IMR-90 (cell line): ENCODE data around the gene MCM6. TPM values are rescaled to one million over a fixed set of nuclear protein-coding genes. Genes with fewer than 3 reads are reported as not detected.
A peak's percentile ranks its signal among the peaks of the same experiment; 100 is the strongest.

Experiments used
- ATAC-seq: fragments of 200-7000 bp; cut with Tn5 transposase; 2 replicates; pipeline ENCODE4 v1.9.1; 2020; ENCODE audit warnings: low read depth, mild to moderate bottlenecking, moderate library complexity
- BruUV-seq: library from RNA; stranded (reverse); fragments of 400-500 nt; replicated peaks from 2 replicates; lab custom pipeline; 2021; lab: Mats Ljungman, UMichigan
- CTCF ChIA-PET: fragments of 300-600 bp; formaldehyde crosslinking; extraction: SDS; loops from one replicate; lab custom pipeline; 2021; ENCODE audit warnings: antibody characterized with exemption; lab: Yijun Ruan, JAX
- POLR2A ChIA-PET: fragments of 300-600 bp; sonication (Branson Sonifier 250); formaldehyde crosslinking; loops from one replicate; lab custom pipeline; 2022; ENCODE audit warnings: antibody characterized with exemption; ENCODE audit not compliant: unreplicated experiment; lab: Charles Lee
- DNase-seq: peaks from one replicate; pipeline ENCODE4 v3.0.0; 2013
- H2AFZ ChIP-seq: replicated peaks from 2 replicates; pipeline ENCODE3; 2013; ENCODE audit warnings: low read length, mild to moderate bottlenecking; ENCODE audit not compliant: poor library complexity
- H2AK5ac ChIP-seq: 2 replicates; pipeline ENCODE4 v1.6.1; 2013; ENCODE audit warnings: low read depth, low read length, inconsistent platforms
- H2AK9ac ChIP-seq: replicated peaks from 2 replicates; pipeline ENCODE3; 2013; ENCODE audit warnings: mild to moderate bottlenecking, low read depth, low read length, moderate library complexity; ENCODE audit not compliant: poor library complexity
- H2BK120ac ChIP-seq: 2 replicates; pipeline ENCODE4 v1.6.1; 2013; ENCODE audit warnings: low read depth, low read length, inconsistent platforms
- H2BK15ac ChIP-seq: 3 replicates; pipeline ENCODE4 v1.6.1; 2013; ENCODE audit warnings: low read depth, low read length, inconsistent platforms
- H2BK20ac ChIP-seq: 2 replicates; pipeline ENCODE4 v1.6.1; 2013; ENCODE audit warnings: low read depth, mild to moderate bottlenecking, inconsistent platforms, low read length, moderate library complexity
- H2BK5ac ChIP-seq: 2 replicates; pipeline ENCODE4 v1.6.1; 2013; ENCODE audit warnings: mild to moderate bottlenecking, low read depth, low read length, inconsistent platforms; ENCODE audit not compliant: poor library complexity, severe bottlenecking
- H3K14ac ChIP-seq: replicated peaks from 2 replicates; pipeline ENCODE4 v1.6.1; 2013; ENCODE audit warnings: low read depth, low read length, inconsistent platforms
- H3K18ac ChIP-seq: 2 replicates; pipeline ENCODE4 v1.6.1; 2013; ENCODE audit warnings: low read depth, low read length, control low read depth
- H3K23ac ChIP-seq: 2 replicates; pipeline ENCODE4 v1.6.1; 2013; ENCODE audit warnings: low read depth, low read length, inconsistent platforms
- H3K27ac ChIP-seq: 2 replicates; pipeline ENCODE4 v1.5.1; 2013; ENCODE audit warnings: mild to moderate bottlenecking, control low read depth, low read length; ENCODE audit not compliant: insufficient read depth
- H3K27me3 ChIP-seq: 2 replicates; pipeline ENCODE4 v1.6.1; 2013; ENCODE audit warnings: low read length; ENCODE audit not compliant: control insufficient read depth, insufficient read depth
- H3K36me3 ChIP-seq: 2 replicates; pipeline ENCODE4 v1.6.1; 2013; ENCODE audit warnings: low read length, mixed read lengths; ENCODE audit not compliant: control insufficient read depth, insufficient read depth
- H3K4ac ChIP-seq: 2 replicates; pipeline ENCODE4 v1.6.1; 2013; ENCODE audit warnings: low read depth, low read length, inconsistent platforms
- H3K4me1 ChIP-seq: 2 replicates; pipeline ENCODE4 v1.6.1; 2013; ENCODE audit warnings: low read length, mixed read lengths; ENCODE audit not compliant: control insufficient read depth, insufficient read depth
- H3K4me2 ChIP-seq: 2 replicates; pipeline ENCODE4 v1.6.1; 2013; ENCODE audit warnings: low read depth, mild to moderate bottlenecking, control low read depth, low read length, moderate library complexity
- H3K4me3 ChIP-seq: 2 replicates; pipeline ENCODE4 v1.5.1; 2013; ENCODE audit warnings: low read depth, mild to moderate bottlenecking, control low read depth, low read length, moderate library complexity; ENCODE audit not compliant: insufficient read depth
- H3K56ac ChIP-seq: 2 replicates; pipeline ENCODE4 v1.6.1; 2013; ENCODE audit warnings: low read length, inconsistent platforms; ENCODE audit not compliant: insufficient read depth; ENCODE audit errors: extremely low read depth
- H3K79me1 ChIP-seq, 2 experiments: 2 replicates each; pipeline ENCODE4 v1.6.1; 2013; ENCODE audit warnings: low read length in 2 of 2, inconsistent platforms in 1 of 2, low read depth in 1 of 2
- H3K9ac ChIP-seq: 2 replicates; pipeline ENCODE4 v1.6.1; 2013; ENCODE audit warnings: low read depth, low read length, control low read depth
- H3K9me1 ChIP-seq: 2 replicates; pipeline ENCODE4 v1.6.1; 2013; ENCODE audit warnings: low read length, inconsistent platforms; ENCODE audit not compliant: insufficient read depth
- H3K9me3 ChIP-seq: 2 replicates; pipeline ENCODE4 v1.6.1; 2013; ENCODE audit warnings: low read length; ENCODE audit not compliant: control insufficient read depth, insufficient read depth
- H4K20me1 ChIP-seq: 2 replicates; pipeline ENCODE4 v1.6.1; 2013; ENCODE audit warnings: low read length, inconsistent platforms; ENCODE audit not compliant: insufficient read depth
- H4K5ac ChIP-seq: 2 replicates; pipeline ENCODE4 v1.6.1; 2013; ENCODE audit warnings: mild to moderate bottlenecking, low read depth, low read length, control low read depth
- H4K8ac ChIP-seq, 2 experiments: 2 replicates each; pipeline ENCODE4 v1.6.1; 2013; ENCODE audit warnings: low read depth in 2 of 2, low read length in 2 of 2, control low read depth in 1 of 2, inconsistent platforms in 1 of 2
- H4K91ac ChIP-seq: 2 replicates; pipeline ENCODE4 v1.6.1; 2013; ENCODE audit warnings: low read depth, low read length, inconsistent platforms; ENCODE audit not compliant: insufficient read depth
- CEBPB ChIP-seq: IDR thresholded peaks from 2 replicates; pipeline ENCODE4 v1.6.1; 2012; ENCODE audit warnings: low read depth, low read length, improper control_type of control experiment
- CHD1 ChIP-seq: IDR thresholded peaks from 2 replicates; pipeline ENCODE4 v1.6.1; 2012; ENCODE audit warnings: low read depth, low read length, improper control_type of control experiment
- CTCF ChIP-seq: conservative IDR thresholded peaks from 2 replicates; pipeline ENCODE4 v1.5.1; 2012; ENCODE audit warnings: mild to moderate bottlenecking, low read depth, low read length, improper control_type of control experiment
- ELK1 ChIP-seq: fragments of 150-350 bp; IDR thresholded peaks from 2 replicates; pipeline ENCODE4 v1.6.1; 2016; ENCODE audit warnings: low read depth, mild to moderate bottlenecking, low read length, moderate library complexity, borderline replicate concordance
- MAFK ChIP-seq: IDR thresholded peaks from 2 replicates; pipeline ENCODE4 v1.6.1; 2012; ENCODE audit warnings: low read depth, low read length, improper control_type of control experiment
- MAZ ChIP-seq: IDR thresholded peaks from 2 replicates; pipeline ENCODE4 v1.6.1; 2012; ENCODE audit warnings: low read depth, mild to moderate bottlenecking, low read length, improper control_type of control experiment, moderate library complexity, borderline replicate concordance
- MXI1 ChIP-seq: IDR thresholded peaks from 2 replicates; pipeline ENCODE4 v1.6.1; 2012; ENCODE audit warnings: low read depth, mild to moderate bottlenecking, low read length, moderate library complexity, borderline replicate concordance
- NFE2L2 ChIP-seq: fragments of 150-350 bp; IDR thresholded peaks from 2 replicates; pipeline ENCODE4 v1.6.1; 2016; ENCODE audit warnings: low read depth, mild to moderate bottlenecking, low read length
- POLR2A ChIP-seq: IDR thresholded peaks from 2 replicates; pipeline ENCODE4 v1.6.1; 2012; ENCODE audit warnings: mild to moderate bottlenecking, low read depth, low read length
- RCOR1 ChIP-seq: IDR thresholded peaks from 2 replicates; pipeline ENCODE4 v1.6.1; 2012; ENCODE audit warnings: mild to moderate bottlenecking, low read length, improper control_type of control experiment; ENCODE audit not compliant: insufficient replicate concordance
- RFX5 ChIP-seq: IDR thresholded peaks from 2 replicates; pipeline ENCODE4 v1.8.0; 2012; ENCODE audit warnings: low read depth, mild to moderate bottlenecking, low read length, moderate library complexity
- SMC3 ChIP-seq: fragments of 150-350 bp; IDR thresholded peaks from 2 replicates; pipeline ENCODE4 v1.6.1; 2016; ENCODE audit warnings: low read depth, mild to moderate bottlenecking, antibody characterized with exemption, low read length, moderate library complexity
- WGBS, 2 experiments: methylation state at CpG; one replicate each; pipeline versions ENCODE4 v1.1.5 to v1.1.7; 2013; ENCODE audit warnings: missing lambda C conversion rate in 2 of 2; ENCODE audit not compliant: insufficient read length in 1 of 2; ENCODE audit errors: extremely low coverage in 2 of 2; 5-methylcytosine and 5-hydroxymethylcytosine counted together
- dilution Hi-C: fragments of 300-500 bp; cut with HindIII; formaldehyde crosslinking; loops from one replicate; pipeline ENCODE4 v1.14.3; 2018; ENCODE audit warnings: low sequenced_read_pairs; ENCODE audit not compliant: unreplicated experiment
- in situ Hi-C: fragments of 300-500 bp; cut with MboI; formaldehyde crosslinking; loops from 3 replicates; pipeline ENCODE4 v1.14.3; 2019; ENCODE audit warnings: low sequenced_read_pairs, inconsistent platforms, mixed read lengths
- intact Hi-C: fragments of 100-400 bp; cut with micrococcal nuclease; formaldehyde crosslinking; loops from 2 replicates; pipeline ENCODE4 v1.10.0; 2022
- polyA plus RNA-seq, 3 experiments: library from polyadenylated mRNA; depleted of rRNA; stranded (reverse); fragments of >200 nt; gene quantifications; 2 replicates each; pipeline ENCODE4 v1.2.3, GENCODE V29; 2012; ENCODE audit warnings: low replicate concordance in 1 of 3
- total RNA-seq: library from RNA; depleted of rRNA; stranded (reverse); fragments of >200 nt; gene quantifications from 2 replicates; pipeline ENCODE4 v1.2.3, GENCODE V29; 2012
- TF ChIP-seq, protein P1 (sequence below): fragments of 150-350 bp; IDR thresholded peaks from 2 replicates; pipeline ENCODE4 v1.6.1; 2017; ENCODE audit warnings: mild to moderate bottlenecking, antibody characterized with exemption, low read length, low read depth

Gene MCM6
- total and polyA plus RNA-seq, 2 of the 4 experiments (the other 2 are of a cell fraction): 21.4 to 29.6 TPM

- H4K91ac ChIP-seq: no peak overlapping the region
- dilution Hi-C loops (no loop called here), in situ Hi-C loops (no loop called here), intact Hi-C loops (loop anchor here (1.0 to 5.0 kb wide), 2 partner anchors 793 to 810 kb away; no protein-coding TSS in a partner anchor)
- H2AK5ac ChIP-seq: no peak overlapping the region
- H2AK9ac ChIP-seq: peak overlapping the region; percentile 35
- H2BK120ac ChIP-seq: peak overlapping the region; percentile 53; the same call in 1 of the 2 replicates
- no peaks in the 10 kb centered on the region for H3K79me1 ChIP-seq
- H2AFZ ChIP-seq: peak overlapping the region; percentile 80
- peak; percentile 98 for ATAC-seq
- no peak overlapping the region; the same call in 1 of the 2 replicates for H3K23ac ChIP-seq
- peak; percentile 79 for DNase-seq
- no peak overlapping the region for H3K18ac ChIP-seq
- H3K9me1 ChIP-seq: no peaks in the 10 kb centered on the region
- no peak overlapping the region; the same call in 1 of the 2 replicates for H2BK20ac ChIP-seq
- BruUV-seq: no TSS peak
- H3K36me3 ChIP-seq: no peaks in the 10 kb centered on the region
- H2BK5ac ChIP-seq: no peak overlapping the region
- H2BK15ac ChIP-seq: no peak overlapping the region
- no peak overlapping the region for H3K4ac ChIP-seq
- H3K4me2 ChIP-seq: no peak overlapping the region
- H4K20me1 ChIP-seq: no peaks in the 10 kb centered on the region
- H3K4me1 ChIP-seq: no peaks in the 10 kb centered on the region
- ChIA-PET POLR2A (no interaction called here), CTCF (interaction anchor here (0.6 to 1.8 kb wide), 12 partner anchors 8 to 809 kb away, joined by 3 to 7 read pairs (median 3); no protein-coding TSS in a partner anchor)
- no peak overlapping the region for H4K5ac ChIP-seq
- no peak overlapping the region for H4K8ac ChIP-seq
- H3K9ac ChIP-seq: no peak overlapping the region
- no peak overlapping the region for H3K27ac ChIP-seq
- peaks cover 3% of the 10 kb centered on the region; the same call in 1 of the 2 replicates for H3K9me3 ChIP-seq
- no peaks in the 10 kb centered on the region for H3K27me3 ChIP-seq
- H3K14ac ChIP-seq: 0 out of 2 replicates have a peak overlapping the region, but pooled peaks have one; percentile 22
- no peak overlapping the region for H3K4me3 ChIP-seq
- 13% methylated on average over 3 of the region's 22 CpGs; no CpG with 5 or more reads in 1 of the 2 experiments for WGBS, 2 experiments
- H3K56ac ChIP-seq: no peak overlapping the region
- TF ChIP-seq RCOR1 (no peak), CHD1 (no peak), CEBPB (peak; percentile 88), MAFK (no peak), POLR2A (no peak), MXI1 (peak; percentile 84), MAZ (peak; percentile 39; the same call in 1 of the 2 replicates), SMC3 (peak; percentile 61), CTCF (peak; percentile 93), ELK1 (no peak), RFX5 (no peak), NFE2L2 (no peak)
- TF ChIP-seq, protein P1, sequence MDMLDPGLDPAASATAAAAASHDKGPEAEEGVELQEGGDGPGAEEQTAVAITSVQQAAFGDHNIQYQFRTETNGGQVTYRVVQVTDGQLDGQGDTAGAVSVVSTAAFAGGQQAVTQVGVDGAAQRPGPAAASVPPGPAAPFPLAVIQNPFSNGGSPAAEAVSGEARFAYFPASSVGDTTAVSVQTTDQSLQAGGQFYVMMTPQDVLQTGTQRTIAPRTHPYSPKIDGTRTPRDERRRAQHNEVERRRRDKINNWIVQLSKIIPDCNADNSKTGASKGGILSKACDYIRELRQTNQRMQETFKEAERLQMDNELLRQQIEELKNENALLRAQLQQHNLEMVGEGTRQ: peak; percentile 16; the same call in 1 of the 2 replicates
Observed at GRCh38 chr2:135797497-135798274, 78.6 kb downstream of the MCM6 start.
